HFF-Myc (cell line): Measurements from ENCODE around the gene SH3PXD2B.

ENCODE experiments used
- DNase-seq: peaks from one replicate; pipeline ENCODE4 v3.0.0-alpha.2; 2011; ENCODE audit warnings: low read depth; ENCODE audit errors: extremely low read depth
- H3K4me3 ChIP-seq: replicated peaks from 2 replicates; pipeline ENCODE4 v1.5.1; 2011; ENCODE audit warnings: low read depth, mild to moderate bottlenecking, control low read depth, low read length
- TF ChIP-seq, protein P1 (sequence below): IDR thresholded peaks from 2 replicates; pipeline ENCODE4 v1.5.1; 2012; ENCODE audit warnings: mild to moderate bottlenecking, low read depth, low read length, control low read depth; ENCODE audit errors: missing control alignments

SH3PXD2B gene

DNA sequence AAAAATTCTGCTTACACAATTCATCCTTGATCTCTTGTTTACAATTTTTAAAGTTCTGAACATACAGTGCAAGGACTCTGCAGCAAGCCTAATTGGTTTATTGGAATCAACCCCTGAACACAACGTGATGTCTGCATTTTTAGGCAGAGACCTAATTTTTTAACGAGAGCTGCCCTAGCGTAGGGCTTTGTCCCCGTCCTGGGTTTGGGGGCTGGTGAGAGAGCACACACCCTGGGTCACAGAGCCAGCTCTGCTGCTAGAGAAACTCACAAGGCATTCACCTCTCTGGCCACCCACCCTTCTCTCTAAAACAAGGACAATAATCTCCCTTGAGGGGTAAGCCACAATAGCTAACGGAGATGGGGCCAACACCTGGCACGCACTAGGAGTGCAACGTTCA, 28.2 kb downstream of the SH3PXD2B start:
- no peak for DNase-seq
- TF ChIP-seq, protein P1, sequence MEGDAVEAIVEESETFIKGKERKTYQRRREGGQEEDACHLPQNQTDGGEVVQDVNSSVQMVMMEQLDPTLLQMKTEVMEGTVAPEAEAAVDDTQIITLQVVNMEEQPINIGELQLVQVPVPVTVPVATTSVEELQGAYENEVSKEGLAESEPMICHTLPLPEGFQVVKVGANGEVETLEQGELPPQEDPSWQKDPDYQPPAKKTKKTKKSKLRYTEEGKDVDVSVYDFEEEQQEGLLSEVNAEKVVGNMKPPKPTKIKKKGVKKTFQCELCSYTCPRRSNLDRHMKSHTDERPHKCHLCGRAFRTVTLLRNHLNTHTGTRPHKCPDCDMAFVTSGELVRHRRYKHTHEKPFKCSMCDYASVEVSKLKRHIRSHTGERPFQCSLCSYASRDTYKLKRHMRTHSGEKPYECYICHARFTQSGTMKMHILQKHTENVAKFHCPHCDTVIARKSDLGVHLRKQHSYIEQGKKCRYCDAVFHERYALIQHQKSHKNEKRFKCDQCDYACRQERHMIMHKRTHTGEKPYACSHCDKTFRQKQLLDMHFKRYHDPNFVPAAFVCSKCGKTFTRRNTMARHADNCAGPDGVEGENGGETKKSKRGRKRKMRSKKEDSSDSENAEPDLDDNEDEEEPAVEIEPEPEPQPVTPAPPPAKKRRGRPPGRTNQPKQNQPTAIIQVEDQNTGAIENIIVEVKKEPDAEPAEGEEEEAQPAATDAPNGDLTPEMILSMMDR = no peak
- no peak overlapping the region for H3K4me3 ChIP-seq

DNA sequence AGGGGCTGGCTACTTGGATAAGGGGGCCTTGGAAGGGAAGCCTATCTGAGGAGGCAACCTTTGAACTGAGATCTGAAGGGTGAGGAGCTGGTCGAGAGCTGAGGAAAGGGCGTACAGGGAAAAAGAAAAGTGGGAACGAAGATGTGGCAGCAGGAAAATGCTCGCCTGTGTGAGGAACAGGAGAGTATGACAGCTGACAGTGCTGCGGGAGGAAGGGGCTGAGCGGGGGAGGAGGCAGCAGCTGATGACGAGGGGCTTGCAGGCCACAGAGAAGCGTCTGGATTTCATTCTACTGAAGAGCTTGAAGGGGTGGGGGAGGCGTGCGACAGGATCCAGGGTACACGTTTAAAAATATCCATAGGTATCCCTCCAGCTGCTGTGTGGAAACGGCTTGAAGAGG, 28.9 kb downstream of the SH3PXD2B start:
- DNase-seq = no peak
- no peak overlapping the region for H3K4me3 ChIP-seq
- TF ChIP-seq, protein P1 = no peak

DNA sequence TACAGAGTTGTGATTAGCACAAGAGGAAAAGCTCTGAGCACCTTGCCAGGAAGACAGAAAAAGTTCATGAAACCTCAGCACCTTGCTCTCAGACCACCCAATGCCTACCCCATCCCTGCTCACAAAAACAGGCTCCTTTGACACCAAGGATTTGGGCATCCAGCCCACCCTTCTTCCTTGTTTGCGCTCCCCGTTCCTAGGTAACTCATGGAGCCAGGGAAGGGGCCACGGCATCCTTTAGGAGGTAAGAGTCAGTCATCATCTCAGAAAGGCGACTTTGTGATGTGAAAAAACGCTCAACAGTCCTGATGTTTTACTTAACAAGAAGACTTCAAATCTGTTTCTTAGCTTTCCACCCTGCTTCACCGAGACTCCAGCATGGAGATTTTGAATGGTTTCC, 29.5 kb downstream of the SH3PXD2B start:
- no peak for DNase-seq
- H3K4me3 ChIP-seq = no peak overlapping the region

DNA sequence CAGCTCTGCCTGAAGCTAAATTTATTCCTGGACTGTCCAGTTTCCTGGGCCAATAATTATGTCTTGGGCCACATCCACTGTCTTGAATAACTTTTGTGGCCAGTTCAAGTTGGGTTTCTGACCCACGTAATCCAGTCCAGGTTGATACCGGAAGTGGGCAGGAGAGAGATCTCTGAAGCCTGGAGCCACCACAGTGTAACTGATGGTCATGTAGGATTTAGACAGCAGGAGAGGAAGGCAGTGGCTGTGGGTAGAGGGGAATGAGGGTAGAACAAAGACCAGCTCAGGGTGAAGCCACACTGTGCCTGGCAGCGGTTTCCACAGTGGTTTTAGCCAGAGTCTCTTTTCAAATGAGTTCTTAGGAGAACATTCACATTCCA, 30.2 kb downstream of the SH3PXD2B start:
- no peak overlapping the region for H3K4me3 ChIP-seq
- TF ChIP-seq, protein P1 = no peak
- DNase-seq = no peak

More for the DNA sequence above, 29.5 kb downstream of the SH3PXD2B start:
- TF ChIP-seq, protein P1 = no peak

DNA sequence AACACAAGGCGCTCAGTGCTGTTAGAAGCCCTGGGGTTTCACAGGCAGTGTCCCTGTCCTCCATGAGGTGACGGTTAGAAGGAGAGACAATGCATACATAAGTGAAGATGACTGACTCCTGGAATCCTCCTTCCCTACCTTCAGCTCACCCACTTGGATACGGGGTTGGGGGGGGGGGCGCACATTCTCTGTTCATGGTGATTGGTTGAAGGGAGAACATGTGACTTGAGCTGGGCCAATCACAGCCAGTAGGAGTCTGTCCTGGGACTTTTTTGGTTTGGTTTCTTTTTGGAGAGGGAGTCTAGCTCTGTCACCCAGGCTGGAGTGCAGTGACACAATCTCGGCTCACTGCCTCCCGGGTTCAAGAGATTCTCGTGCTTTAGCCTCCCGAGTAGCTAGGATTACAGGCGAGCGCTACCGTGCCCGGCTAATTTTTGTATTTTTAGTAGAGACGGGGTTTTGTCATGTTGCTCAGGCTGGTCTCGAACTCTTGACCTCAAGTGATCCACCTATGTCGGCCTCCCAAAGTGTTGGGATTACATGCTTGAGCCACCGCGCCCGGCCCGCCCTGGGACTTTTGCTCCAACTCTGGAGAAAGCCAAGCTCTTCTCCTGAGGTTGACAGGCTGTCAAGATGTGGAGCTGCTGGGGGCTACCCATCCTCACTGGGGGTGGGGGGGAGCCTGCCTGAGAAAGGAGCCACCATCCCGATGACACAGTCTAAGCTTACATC, 30.8 kb downstream of the SH3PXD2B start:
- TF ChIP-seq, protein P1 = no peak
- no peak for DNase-seq
- no peak overlapping the region for H3K4me3 ChIP-seq

DNA sequence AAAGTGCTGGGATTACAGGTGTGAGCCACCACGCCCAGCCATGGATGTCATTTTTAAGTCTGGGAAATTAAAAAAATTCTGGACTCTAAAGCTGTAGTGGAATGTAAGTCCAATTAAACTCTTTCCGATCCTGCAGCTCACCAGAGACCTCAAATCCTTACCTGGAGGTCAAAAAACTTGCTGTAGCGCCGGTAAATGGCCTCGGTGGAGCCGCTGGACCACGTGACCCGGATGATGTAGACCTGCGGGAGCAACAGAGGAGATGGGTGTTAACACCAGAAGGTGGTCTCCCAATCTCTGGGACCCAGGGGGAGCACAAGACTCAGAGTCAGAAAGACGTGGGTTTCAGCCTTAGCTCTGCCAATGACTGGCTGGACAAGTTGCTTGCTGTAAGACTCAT, 32.1 kb downstream of the SH3PXD2B start:
- no peak overlapping the region for H3K4me3 ChIP-seq
- no peak for DNase-seq
- TF ChIP-seq, protein P1 = no peak

DNA sequence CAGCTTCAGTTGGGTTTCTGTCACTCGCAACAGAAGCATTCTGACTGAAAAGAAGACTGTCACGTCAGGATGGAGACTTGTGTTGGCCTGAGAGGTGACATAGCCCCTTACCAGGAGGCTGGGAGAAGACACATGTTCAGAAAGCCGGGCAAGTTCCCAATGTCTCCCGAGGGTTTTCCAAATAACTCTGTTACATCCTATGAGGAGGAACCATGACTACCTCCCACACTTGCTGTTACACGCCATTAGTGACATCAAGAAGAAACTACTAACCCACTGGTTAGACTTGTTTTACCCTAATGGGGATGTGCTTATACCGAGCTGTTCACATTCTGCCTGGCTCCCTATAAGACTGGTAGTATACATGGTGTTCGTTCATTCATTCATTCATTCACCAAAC, 33.3 kb downstream of the SH3PXD2B start:
- TF ChIP-seq, protein P1 = no peak
- DNase-seq = no peak

More for the DNA sequence above, 33.3 kb downstream of the SH3PXD2B start:
- no peak overlapping the region for H3K4me3 ChIP-seq
